Stimulated activated CD4-positive, alpha-beta T cell treated with anti-CD3 and anti-CD28 coated beads, Interleukin-15, amount 100 ng/mL, for 1 hour (primary cell): ENCODE measurements around the gene TBC1D8B.

Experiments
- DNase-seq, 2 donors: peaks; one replicate each; pipeline ENCODE4 v3.0.0-alpha.2; 2020; ENCODE audit warnings: low read depth in 1 of 2, low spot score in 1 of 2

TBC1D8B gene

DNA sequence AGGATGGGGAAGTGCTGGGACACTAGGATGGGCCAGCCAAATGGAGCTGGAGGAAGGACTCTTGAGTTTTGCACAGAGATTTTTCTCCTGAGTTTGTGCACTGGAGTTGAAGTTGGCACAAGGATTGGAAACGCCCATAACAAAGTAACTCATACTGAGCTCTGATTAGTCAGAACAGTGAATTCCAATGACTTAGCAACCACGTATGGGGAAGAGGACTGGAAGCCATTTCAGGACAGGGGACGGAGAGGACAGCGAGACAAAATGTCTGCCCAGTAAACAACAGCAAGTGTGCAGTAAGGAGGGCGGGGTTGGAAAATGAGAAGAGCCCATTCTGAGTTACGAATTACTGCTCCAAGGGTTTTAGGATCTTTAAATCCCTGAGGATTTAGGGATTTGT, 94.8 kb downstream of the TBC1D8B start:
- DNase-seq = no peak

- no peak for DNase-seq
Measured at GRCh38 chrX:106898462-106898861, 96.0 kb downstream of the TBC1D8B start.

DNA sequence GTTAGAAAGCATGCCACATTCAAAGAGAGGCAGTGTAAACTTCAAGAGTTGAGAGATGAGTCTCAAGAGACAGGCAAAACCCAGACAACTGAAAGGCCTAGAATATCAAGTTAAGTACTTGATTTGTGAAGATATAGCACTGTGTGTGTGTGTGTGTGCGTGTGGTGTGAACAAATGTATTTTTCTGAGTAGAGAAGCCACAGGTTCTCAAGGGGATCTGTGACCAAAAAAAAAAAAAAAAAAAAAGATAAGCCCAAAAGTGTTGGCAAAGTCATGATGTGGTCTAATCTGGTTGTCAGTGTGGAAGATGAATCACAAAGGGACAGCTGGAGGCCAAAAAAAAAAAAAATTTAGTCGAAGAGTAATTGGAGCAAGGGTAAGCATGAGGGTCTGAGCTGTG, 96.8 kb downstream of the TBC1D8B start:
- DNase-seq = no peak

- DNase-seq = no peak
Measured at GRCh38 chrX:106899841-106900240, 97.4 kb downstream of the TBC1D8B start.

DNA sequence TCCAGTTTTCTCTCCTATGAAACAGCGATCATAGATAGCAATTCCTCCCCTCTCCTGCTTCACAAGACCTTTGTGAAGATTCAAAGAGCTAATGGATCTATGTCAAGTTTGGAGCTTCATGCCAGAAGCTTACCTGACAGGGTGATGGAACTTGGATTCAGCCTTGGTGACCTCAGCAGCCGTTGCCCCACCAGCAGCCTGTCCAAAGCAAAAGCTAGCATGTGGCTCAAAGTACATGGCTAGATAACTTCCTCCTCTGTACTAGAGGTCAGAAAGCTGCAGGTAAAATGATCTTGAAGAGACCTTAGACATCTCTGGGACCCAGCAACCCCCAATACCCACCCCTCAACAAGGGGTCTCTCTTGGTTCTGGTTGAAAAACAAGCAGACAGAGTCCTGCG, 98.9 kb downstream of the TBC1D8B start:
- DNase-seq = no peak

GRCh38 chrX:106901781-106902219, 99.3 kb downstream of the TBC1D8B start:
- DNase-seq = no peak

DNA sequence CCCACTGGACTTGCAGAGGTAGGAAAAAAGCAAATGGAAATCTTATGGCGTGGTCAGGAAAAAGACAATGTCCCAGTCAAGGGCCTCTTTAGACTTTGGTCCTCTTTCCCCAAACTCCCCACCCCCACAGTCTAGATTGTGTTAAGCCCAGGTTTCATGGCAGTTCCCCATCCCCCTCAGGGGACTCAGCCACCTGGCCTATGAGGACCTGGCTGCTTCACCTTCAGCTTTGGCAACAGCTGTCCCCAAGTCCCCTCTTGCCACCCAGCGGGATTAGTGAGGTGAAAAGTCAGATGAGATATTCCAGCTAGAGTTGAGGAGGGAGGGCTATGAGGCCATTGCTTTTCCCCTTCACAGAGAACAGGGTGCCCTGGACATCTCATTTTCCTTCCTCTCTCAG, 100.2 kb downstream of the TBC1D8B start:
- no peak for DNase-seq

DNA sequence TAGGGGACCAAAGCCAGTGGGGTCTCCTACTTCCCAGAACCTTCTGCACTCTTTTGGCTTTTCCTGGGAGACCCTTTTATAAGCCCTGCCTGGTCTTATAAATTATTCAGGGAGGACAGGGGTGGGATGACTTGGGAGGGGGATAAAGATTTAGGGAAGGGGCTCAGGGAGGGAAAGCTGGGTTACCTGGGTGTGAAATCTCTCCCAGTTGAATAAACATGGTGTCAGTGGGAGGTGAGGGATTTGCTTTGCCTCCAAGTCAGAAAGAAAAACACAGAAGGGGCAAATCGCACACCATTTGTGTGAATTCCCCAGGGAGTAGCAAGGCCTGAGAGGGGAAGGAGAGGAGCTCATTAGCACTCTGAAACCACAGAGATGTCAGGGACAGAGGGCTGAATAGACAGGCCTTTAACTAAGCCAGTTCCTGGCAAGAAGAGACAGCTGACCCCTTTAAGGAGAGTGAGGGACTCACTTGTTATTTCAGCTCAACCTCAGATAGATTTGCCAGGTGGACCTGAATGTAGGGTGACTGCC, 100.9 kb downstream of the TBC1D8B start, which contains the start of gene RIPPLY1:
RIPPLY1 (minus strand) TSS at position 51 of the 534 bp plus-strand sequence. CDS start 54 bp downstream, outside the sequence.
- no peak for DNase-seq

- no peak for DNase-seq
Measured at GRCh38 chrX:106903856-106904528, 101.5 kb downstream of the TBC1D8B start.

DNA sequence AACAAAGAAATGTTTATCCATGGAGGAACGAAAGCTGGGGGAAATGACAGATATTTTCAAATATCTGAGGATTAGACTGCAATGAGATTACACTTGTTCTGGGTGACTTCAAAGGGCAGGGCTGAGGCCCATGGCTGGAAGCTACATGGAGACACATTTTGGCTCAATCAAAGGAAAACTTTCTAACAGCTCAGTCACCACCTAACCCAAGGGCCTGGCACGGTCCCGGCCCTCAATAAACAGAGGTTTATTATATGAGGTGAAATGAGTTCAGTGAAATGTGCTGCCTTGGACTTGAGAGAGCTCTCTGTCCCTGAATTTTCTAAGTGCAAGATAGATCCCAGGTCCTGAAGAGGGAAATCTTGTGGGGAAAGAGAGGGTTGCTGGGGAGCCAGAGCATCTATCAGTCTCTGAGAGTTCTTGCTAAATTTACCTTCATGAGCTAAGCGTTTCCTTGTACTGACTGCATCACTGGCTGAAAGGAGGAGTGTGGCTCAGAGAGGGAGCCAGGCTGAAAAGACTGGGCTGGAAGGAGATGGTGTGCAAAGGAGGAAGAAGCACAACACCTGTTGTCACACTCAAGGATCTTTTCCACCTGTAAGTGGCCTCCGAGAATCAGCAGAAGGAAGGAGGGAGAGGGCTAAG, 102.7 kb downstream of the TBC1D8B start:
- no peak for DNase-seq

DNA sequence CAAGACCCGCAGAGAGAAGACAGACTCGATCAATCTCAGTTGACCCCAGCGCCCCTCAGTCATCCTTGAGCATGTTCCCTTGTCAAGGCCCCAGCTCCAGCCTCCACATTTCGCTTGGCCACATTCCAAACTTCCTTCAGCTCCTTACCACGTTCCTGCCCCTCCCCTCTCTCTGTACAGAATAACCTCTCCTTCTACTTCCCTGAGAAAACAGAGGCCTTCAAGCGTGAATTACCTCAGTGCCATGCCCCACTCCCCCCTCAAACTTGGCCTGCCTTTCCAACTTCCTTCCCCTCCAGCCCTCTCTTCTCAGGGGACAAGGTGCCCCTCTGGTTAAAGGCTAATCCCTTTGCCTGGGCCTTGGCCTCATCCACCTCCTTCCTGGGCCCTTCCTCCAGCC, 103.9 kb downstream of the TBC1D8B start:
- no peak for DNase-seq

GRCh38 chrX:106912864-106913263, 110.4 kb downstream of the TBC1D8B start:
- no peak for DNase-seq

DNA sequence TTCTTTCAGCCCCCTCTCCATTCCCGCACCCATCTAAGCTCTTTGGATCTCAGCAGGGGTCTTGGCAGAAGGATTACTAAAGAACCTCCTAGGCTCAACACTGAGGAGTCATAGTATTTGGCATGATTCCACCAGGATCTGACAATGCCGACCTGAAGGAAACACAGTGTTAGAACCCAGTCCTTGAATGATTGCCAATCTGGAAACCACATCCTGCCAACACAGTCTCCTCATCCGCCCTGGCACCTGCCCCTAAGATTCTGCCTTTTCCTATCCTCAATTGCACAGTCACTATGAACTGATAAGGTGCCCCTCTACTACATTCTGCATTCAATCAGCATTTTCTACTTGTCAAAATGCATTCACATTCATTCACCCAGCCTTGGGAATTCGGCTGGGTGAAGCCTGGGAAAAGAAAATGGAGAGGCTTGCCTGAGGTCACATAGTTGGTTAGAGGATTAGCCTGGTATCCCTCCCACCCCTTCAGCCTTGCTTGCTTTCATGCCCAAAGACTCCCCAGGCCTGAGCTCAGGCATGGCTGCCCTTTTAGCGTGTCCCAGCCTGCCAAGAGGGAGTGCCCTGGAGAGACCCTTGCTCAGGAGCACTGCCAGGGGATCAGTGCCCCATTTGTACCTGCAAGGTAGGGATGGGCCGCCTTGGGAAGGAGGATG, 115.5 kb downstream of the TBC1D8B start:
- no peak for DNase-seq

- no peak for DNase-seq
Measured at GRCh38 chrX:106919932-106920452, 117.5 kb downstream of the TBC1D8B start, which contains the start of gene CLDN2. Gene CLDN2, plus strand, starts transcription at chrX:106920402. Its CDS starts 7,827 bp downstream, at chrX:106928229.

GRCh38 chrX:106921637-106922036, 119.2 kb downstream of the TBC1D8B start:
- no peak for DNase-seq
